Adrenal gland (tissue), 12 donors: ENCODE data around the gene BCAT1. TPM values are rescaled to one million over a fixed set of nuclear protein-coding genes. Genes with fewer than 3 reads are reported as not detected.

Source experiments
- DNase-seq, 7 donors: peaks; one replicate each; pipeline ENCODE4 v3.0.0-alpha.2; 2019 to 2020
- H3K27ac ChIP-seq, 5 donors: fragments of 200-600 bp; sonication (generic) in 4 of 5; 1 replicate in 3 of 5; 2 replicates in 2 of 5; pipeline versions ENCODE4 v1.5.1 to v1.8.0; 2016 to 2020; ENCODE audit warnings: mild to moderate bottlenecking in 1 of 5
- H3K27me3 ChIP-seq: fragments of 200-600 bp; 2 replicates; pipeline ENCODE4 v1.8.0; 2021
- H3K36me3 ChIP-seq, 2 donors: fragments of 200-600 bp; replicated peaks in 1 of 2; 1 replicate in 1 of 2; 2 replicates in 1 of 2; pipeline versions ENCODE4 v1.5.1 to v1.8.0; 2018 to 2022
- H3K4me1 ChIP-seq, 2 donors: fragments of 200-600 bp; replicated peaks in 1 of 2; 1 replicate in 1 of 2; 2 replicates in 1 of 2; pipeline versions ENCODE4 v1.5.1 to v1.8.0; 2018 to 2021
- H3K4me3 ChIP-seq, 4 donors: fragments of 200-600 bp; sonication (generic) in 3 of 4; one replicate each; pipeline ENCODE4 v1.5.1; 2016 to 2018
- H3K9me3 ChIP-seq, 3 donors: fragments of 200-600 bp; sonication (generic) in 1 of 3; replicated peaks in 1 of 3; 1 replicate in 2 of 3; 2 replicates in 1 of 3; pipeline versions ENCODE4 v1.5.1 to v1.8.0; 2016 to 2021
- CTCF ChIP-seq, 6 experiments: fragments of 450-650 bp in 4 of 6; fragments of 200-600 bp in 2 of 6; sonication (generic) in 1 of 6; IDR thresholded peaks; 1 replicate in 5 of 6; 2 replicates in 1 of 6; pipeline versions ENCODE4 v1.5.1 to v1.8.0; 2016 to 2021; ENCODE audit warnings: antibody characterized with exemption in 6 of 6, mild to moderate bottlenecking in 2 of 6, moderate library complexity in 1 of 6
- POLR2A ChIP-seq, 2 donors: fragments of 450-650 bp; IDR thresholded peaks; one replicate each; pipeline ENCODE4 v1.6.1; 2017; ENCODE audit warnings: antibody characterized with exemption in 2 of 2, mild to moderate bottlenecking in 2 of 2, moderate library complexity in 1 of 2
- WGBS, 4 donors: extraction: QIAGEN DNeasy Blood & Tissue Kit in 2 of 4; methylation state at CpG; one replicate each; pipeline versions ENCODE4 v1.1.5 to v1.1.7; 2013 to 2017; 5-methylcytosine and 5-hydroxymethylcytosine counted together
- intact Hi-C, 2 donors: fragments of 100-400 bp; cut with DNase I; formaldehyde crosslinking; loops; one replicate each; pipeline versions ENCODE4 v1.14.1 to v1.15.0; 2022 to 2023
- polyA plus RNA-seq, 3 donors: library from polyadenylated mRNA; stranded (reverse); fragments of 200-250 nt in 2 of 3; fragments of 350-450 nt in 1 of 3; fragmentation: Illumina TruSeq in 1 of 3; extraction: RNeasy Lipid Tissue Mini Kit (QIAGEN cat#74804) in 1 of 3; gene quantifications; one replicate each; pipeline ENCODE4 v1.2.3, GENCODE V29; 2013 to 2014
- total RNA-seq, 9 donors: library from RNA; depleted of rRNA in 4 of 9; stranded (reverse); fragments of >200 nt in 4 of 9; fragments of 120-200 nt in 1 of 9; fragmentation: NEBNext Ultra II Directional in 1 of 9; extraction: Animal tissue kit (Norgen Biotek cat#: 25700) in 1 of 9; gene quantifications; one replicate each; pipeline versions ENCODE4 v1.1.0 to v1.2.4, GENCODE V29; 2013 to 2023
- donor health status: healthy with polysubstance abuse.
- donor health status: Bipolar disorder and iron deficiency.
- donor health status: DM: yes; HTN: yes; CAD: no.
- donor health status: DM: no; HTN: no; CAD: no.
- donor health status: DM: no; HTN: no; CAD: no.
- donor health status: DM: yes; HTN: yes; CAD: no.

BCAT1 gene
- total and polyA plus RNA-seq, 12 donors = 2.1 to 41.5 (median 20.1) TPM

- TF ChIP-seq CTCF (IDR thresholded peaks at IDR 0.05) (no peak), POLR2A (IDR thresholded peaks at IDR 0.05) (no peak)
- no peak for DNase-seq
- H3K27ac ChIP-seq = no peak overlapping the region
- H3K27me3 ChIP-seq = no peaks in the 10 kb centered on the region
- H3K4me3 ChIP-seq = no peak overlapping the region
- intact Hi-C loops = no loop called here
- no peaks in the 10 kb centered on the region for H3K9me3 ChIP-seq
- H3K4me1 ChIP-seq = no peaks in the 10 kb centered on the region
- no peaks in the 10 kb centered on the region for H3K36me3 ChIP-seq
Measured at GRCh38 chr12:24860546-24860945, 88.4 kb downstream of the BCAT1 start.

DNA sequence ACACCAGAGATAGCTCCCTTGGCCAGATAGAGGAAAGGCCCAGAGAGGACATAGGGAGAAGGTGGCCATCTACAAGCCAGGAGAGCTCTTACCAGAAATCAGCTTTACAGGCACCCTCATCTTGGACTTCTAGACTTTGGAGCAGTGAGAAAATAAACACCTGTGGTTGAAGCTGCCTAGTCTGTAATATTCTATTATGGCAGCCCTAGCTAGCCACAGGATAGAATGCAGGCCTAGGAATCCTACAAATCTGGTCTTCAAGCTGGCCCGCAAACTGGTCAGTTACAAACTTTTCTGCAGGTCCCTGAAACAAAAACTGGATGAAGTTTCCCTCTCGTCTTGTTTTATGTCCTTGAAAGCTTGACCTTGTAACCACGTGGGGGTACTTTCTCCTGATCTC, 92.4 kb downstream of the BCAT1 start:
- WGBS, 4 donors = 62 to 81% (median 69%) methylated on average over 3 of the region's 3 CpGs
- no peaks in the 10 kb centered on the region for H3K27me3 ChIP-seq
- intact Hi-C loops = no loop called here

DNA sequence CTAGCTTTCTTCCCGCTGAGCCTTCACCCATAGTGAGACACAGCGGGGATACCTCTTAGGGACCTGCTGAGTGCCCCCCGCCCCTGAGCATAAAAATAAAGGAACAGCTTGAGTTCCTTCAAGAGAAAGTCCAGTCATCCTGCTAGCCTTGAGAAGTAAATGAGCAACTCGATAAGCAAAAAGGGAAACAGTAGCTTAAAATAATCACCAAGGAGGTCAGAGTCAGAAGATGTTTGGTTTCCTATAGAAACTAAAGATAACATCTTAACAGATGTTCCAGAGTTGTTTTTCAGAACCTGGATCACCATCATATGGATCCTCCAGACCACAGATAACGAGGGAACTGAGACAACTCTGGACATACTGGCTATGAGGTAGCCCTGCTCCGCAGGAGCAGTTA, 94.0 kb downstream of the BCAT1 start:
- WGBS, 4 donors = 60 to 64% (median 62%) methylated on average over 6 of the region's 6 CpGs
- no peaks in the 10 kb centered on the region for H3K4me1 ChIP-seq
- no peak overlapping the region for H3K27ac ChIP-seq
- intact Hi-C loops = no loop called here
- no peak for DNase-seq
- H3K9me3 ChIP-seq = no peaks in the 10 kb centered on the region
- H3K27me3 ChIP-seq = no peaks in the 10 kb centered on the region
- TF ChIP-seq POLR2A (IDR thresholded peaks at IDR 0.05) (no peak), CTCF (IDR thresholded peaks at IDR 0.05) (no peak)
- H3K36me3 ChIP-seq = no peaks in the 10 kb centered on the region
- H3K4me3 ChIP-seq = no peak overlapping the region

More for the DNA sequence above, 92.4 kb downstream of the BCAT1 start:
- no peak for DNase-seq
- no peaks in the 10 kb centered on the region for H3K9me3 ChIP-seq
- TF ChIP-seq CTCF (IDR thresholded peaks at IDR 0.05) = no peak
- no peak for TF ChIP-seq POLR2A (IDR thresholded peaks at IDR 0.05)
- H3K4me3 ChIP-seq = no peak overlapping the region
- no peaks in the 10 kb centered on the region for H3K36me3 ChIP-seq
- H3K27ac ChIP-seq = no peak overlapping the region
- H3K4me1 ChIP-seq = no peaks in the 10 kb centered on the region

DNA sequence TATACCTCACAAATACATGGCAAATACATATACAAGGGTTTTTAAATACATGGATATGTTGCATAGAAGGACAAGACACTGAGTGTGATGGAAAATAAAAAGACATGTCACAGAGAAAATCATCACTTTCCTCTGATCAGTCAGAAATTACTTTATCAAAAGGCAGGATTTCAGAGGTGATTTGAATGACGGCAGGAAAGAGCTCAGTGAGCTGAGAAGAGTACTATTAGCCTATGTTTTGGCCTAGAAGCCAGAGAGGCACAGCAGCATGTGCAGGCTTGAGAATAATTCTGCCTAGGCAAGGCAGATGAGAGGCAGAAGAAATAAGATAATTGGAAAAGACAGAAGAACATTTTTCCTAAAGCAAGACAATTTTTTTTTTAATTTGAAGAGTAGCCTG, 94.9 kb downstream of the BCAT1 start:
- Histone ChIP-seq H3K36me3 (no peaks in the 10 kb centered on the region), H3K4me3 (no peak overlapping the region), H3K4me1 (no peaks in the 10 kb centered on the region), H3K27ac (no peak overlapping the region), H3K27me3 (no peaks in the 10 kb centered on the region), H3K9me3 (no peaks in the 10 kb centered on the region)
- 73 to 100% (median 81%) methylated on average over 1 of the region's 1 CpG for WGBS, 4 donors
- TF ChIP-seq CTCF (IDR thresholded peaks at IDR 0.05) (no peak), POLR2A (IDR thresholded peaks at IDR 0.05) (no peak)
- intact Hi-C loops = no loop called here
- DNase-seq = no peak
